ENCODE data around the gene PHOSPHO1.

PHOSPHO1 gene

GRCh38 chr17:49241692-49242397 is 11.3 kb upstream of the PHOSPHO1 start:
- no peak for DNase-seq

DNA sequence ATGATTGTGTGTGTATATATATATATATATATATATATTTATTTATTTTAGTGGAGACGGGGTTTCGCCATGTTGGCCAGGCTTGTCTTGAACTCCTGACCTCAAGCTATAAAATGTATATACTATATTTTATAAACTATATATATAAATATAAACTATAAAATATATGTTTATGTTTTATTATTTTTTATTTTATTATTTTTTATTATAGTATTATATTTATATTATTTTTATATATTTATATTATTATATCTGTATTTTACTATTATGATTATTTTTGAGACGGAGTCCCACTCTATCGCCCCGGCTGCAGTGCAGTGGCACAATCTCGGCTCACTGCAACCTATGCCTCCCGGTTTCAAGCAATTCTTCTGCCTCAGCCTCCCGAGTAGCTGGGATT is 10.5 kb upstream of the PHOSPHO1 start:
- DNase-seq: no peak

DNA sequence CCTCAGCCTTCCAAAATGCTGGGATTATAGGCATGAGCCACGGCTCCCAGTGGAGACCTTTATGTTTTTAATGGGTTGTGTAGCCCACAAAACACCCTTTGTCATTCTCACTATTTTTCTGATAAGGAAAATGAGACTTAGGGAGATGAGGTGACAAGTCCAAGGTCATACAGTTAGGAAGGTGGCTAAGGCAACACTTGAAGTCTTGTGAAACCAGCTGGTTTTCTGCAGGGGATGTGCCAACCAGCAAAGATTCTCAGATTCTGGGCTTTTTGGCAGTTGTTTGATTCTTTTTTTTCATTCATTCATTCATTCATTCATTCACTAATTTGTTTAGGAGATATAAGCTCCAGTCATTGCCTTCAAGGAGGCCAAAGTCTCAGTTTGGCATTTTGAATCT is 10.0 kb upstream of the PHOSPHO1 start:
- no peak for DNase-seq

GRCh38 chr17:49239963-49240362 is 9.4 kb upstream of the PHOSPHO1 start:
- no peak for DNase-seq

DNA sequence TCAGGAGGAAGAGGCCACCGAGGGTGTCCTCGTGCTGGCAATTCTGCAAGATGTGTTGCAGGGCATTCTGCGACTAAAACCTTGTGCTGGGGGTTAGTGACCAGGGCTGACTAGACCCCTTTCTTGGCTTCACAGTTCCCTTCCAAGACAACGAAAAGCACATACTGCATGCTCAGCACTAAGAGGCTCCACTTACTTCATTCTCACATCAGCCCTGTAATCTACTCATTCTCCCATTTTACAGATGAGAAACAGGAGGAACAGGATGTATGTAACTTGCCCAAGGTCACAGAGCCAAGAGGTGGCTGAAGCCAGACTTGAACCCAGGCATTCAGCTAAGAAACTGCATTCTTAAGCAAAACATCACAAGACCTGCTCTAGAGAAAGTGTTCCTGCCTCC is 5.3 kb upstream of the PHOSPHO1 start:
- DNase-seq: no peak

GRCh38 chr17:49234509-49235080 is 4.0 kb upstream of the PHOSPHO1 start:
- DNase-seq: no peak

- DNase-seq: no peak
Observed at GRCh38 chr17:49231563-49231894, 942 bp upstream of the PHOSPHO1 start.

GRCh38 chr17:49229805-49230600 is 584 bp downstream of the PHOSPHO1 start:
- DNase-seq: no peak

DNA sequence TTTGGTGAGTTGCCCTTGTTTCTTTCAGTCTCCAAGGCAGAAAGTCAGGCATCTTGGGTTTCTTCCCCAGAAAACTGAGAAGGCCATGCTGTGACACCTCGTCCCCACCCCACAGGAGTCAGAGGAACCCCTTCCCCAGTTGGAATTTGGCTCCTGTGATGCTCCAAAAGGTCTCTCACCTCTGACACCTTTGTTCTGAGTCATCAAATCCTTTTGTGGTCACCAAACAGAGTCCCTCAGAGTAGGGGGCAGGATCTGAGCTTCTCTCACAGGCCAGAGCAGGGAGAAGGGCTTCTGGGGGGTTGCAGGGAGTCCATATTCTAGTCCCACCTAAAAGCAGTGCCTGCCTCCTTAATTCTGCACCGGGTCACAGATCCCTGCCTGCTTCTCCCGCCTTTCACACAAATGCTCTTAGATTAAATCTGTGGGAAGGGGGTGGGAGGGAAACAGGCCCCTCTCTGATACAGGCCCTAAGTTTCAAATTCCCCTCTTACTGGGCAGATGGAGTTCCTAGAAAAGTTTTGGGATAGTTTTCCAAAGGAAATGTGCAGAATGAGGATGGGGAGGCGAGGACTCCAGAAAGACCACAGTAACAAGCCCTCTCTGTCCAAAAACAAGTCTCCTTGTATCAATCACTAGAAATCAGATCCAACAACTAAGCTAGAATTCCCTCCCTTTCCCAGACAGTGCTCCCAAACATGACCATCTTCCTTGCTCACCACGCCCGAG is 1.3 kb downstream of the PHOSPHO1 start:
- no peak for DNase-seq

DNA sequence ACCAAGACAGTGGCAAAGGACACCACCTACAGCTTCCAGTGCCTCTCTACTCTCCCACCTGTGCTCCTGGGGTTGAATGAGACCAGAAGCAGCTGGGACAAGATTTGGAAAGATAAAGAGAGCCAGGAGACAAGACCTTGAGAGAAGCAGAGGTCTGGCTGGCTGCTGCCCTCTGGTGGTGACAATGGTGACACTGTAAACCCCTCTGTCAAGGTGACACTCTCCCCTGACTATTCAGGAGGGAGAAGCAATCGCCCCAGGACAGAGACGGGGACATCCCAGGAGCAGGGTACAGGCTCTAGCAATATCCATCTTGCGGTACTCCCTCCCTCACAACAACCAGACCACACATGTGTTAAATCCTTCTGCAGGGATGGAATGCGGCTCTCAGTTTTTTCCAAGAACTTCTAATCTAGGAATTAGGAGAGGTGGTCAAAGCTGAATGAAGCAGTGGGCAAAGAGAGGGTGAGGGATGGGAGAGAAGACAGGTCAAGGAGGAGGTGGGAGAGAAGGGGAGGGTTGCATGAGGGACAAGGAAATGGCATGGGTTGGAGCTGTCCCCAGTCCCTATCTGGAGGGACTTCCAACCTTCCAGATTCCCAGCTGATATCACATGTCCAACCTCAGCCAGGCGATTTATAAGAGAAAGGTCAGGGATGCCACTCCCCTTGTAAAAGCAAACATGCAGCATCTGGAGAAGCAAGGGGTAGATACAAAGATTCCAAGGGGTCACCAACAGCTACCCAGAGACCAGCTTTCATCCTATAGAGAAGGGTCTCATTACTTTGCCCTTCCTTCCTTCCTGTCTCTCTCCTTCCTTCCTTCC is 2.9 kb downstream of the PHOSPHO1 start:
- DNase-seq: peak; percentile 39

DNA sequence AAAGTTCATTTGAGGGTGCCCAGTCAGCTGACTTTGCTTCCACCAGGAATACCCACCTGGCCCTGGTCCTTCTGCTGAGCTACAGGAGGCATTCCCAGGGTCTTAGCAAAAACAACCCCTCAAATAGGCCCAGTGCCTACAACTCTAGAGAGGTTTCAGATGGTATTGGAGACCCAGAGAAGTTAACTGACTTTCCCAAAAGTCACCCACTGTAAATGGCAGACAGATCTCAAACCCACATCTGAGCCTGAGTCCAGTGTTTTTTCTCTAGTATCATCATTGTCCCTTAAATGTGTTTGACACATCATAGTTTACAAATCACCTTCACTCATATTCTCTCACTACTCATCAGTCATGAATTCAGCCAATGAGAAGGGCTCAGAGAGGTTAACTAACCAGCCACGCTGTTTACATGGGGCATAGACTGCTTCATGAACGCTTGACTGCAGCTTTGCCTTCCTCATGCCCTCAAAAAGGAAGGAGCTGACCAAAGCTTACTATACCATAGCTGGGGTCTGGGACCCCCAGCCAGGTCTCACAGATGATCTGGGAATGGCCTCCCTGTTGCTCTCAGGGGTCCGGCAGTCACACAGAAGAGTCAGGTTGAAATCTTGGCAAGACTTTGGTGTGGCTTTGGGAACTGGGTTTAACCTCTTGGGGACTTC is 3.7 kb downstream of the PHOSPHO1 start:
- DNase-seq: no peak

- DNase-seq: no peak
Observed at GRCh38 chr17:49225554-49226236, 4.9 kb downstream of the PHOSPHO1 start.

DNA sequence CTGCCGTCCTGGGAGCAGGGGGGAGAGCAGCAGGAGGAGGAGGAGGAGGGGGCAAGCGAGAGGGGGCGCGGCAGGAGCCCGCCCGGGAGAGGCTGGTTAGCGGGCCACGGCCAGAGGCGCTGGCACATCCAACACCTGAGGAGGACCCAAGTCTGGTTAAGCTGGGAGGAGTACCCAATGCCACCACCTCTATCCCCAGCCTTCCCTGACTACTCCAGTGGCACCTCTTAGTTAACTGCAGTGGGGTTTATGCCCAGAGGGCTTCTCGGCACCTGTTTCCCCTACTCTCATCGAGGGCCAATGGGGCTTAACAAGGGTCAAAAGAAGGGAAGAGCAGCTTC is 5.6 kb downstream of the PHOSPHO1 start:
- no peak for DNase-seq

DNA sequence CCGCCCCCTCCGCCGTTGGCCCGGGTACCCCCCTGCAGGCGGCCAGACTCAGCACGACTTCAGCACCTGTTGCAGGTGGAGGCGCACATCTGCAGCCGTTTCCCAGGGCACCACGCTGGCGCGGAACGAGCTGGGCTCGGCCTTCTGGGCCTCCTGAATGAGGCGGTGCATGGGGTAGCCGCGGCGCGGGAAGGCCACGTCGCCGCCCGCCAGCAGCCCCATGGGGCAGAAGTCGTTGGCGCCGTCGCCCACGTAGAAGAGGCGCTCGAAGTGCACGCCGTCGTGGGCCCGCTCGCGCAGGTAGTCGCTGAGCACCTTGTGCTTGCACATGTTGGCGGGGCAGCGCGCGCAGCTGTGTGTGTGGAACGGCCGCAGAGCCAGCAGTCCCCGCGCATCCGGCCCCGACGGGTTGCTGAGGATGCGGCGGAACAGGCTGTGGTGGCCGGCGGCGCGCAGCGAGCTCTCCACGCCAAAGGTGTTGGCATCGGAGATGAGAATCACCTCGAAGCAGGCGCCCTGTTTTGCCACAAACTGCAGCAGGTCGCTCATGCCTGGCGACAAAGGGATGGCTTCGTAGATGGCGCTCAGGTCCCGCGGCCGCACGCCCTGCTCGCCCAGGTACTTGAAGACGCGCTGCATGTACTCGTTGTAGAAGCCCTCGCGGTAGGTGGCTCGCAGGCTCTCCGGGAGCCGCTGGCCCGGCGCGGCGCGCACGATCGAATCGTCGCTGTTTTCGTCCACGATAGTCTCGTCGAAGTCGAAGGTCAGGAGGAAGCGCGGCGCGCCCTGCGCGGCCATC is 6.2 kb downstream of the PHOSPHO1 start:
- DNase-seq: peak; percentile 41

GRCh38 chr17:49223517-49224197 is 6.9 kb downstream of the PHOSPHO1 start:
- DNase-seq: no peak

DNA sequence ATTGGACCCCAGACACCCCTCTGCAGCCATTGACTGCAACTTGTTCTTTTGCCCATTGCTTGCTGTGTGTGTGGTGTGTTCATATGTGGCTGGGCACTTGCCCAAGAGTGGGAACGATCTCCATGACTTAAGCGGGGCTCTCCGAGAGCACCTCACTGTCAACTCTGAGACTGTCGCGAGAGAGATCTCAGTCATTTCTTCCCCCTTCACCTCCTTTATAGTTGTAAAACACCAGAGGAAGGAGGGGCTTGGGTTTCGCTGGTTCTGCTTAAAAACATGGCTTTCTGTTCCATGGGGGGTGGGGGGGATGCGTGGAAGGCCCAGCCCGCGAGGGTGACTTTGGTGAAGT is 7.4 kb downstream of the PHOSPHO1 start:
- no peak for DNase-seq

DNA sequence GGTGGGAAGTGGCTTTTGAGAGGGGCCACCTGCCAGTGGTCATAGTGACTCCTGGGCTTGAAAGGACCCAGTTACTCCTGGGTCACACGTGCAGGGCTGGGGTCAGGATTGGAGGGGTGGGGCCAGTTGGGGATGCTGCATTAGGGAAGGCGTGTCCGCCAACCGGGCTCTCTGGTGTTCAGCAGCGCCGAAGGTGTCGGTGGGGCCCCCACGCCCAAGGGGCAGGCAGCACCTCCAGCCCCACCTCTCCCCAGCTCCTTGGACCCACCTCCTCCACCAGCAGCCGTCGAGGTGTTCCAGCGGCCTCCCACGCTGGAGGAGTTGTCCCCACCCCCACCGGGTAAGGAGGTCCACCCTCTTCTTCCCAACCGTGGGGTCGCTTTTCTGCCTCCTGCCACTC is 10.6 kb downstream of the PHOSPHO1 start:
- no peak for DNase-seq

- DNase-seq: no peak
Observed at GRCh38 chr17:49218941-49219913, 11.4 kb downstream of the PHOSPHO1 start.
